Omental fat pad (tissue), 4 donors: Measurements from ENCODE around the gene TRIP4. TPM values are rescaled to one million over a fixed set of nuclear protein-coding genes. Genes with fewer than 3 reads are reported as not detected.

Experiments used
- ATAC-seq: fragments of 150-250 bp; one replicate; pipeline ENCODE4 v1.9.1; 2016; ENCODE audit warnings: mild to moderate bottlenecking, moderate library complexity; ENCODE audit not compliant: low FRiP score
- DNase-seq: peaks from one replicate; pipeline ENCODE4 v3.0.0-alpha.2; 2019; ENCODE audit warnings: low spot score
- total RNA-seq, 4 donors: library from RNA; depleted of rRNA; stranded (reverse); fragments of >200 nt; gene quantifications; one replicate each; pipeline ENCODE4 v1.1.0, GENCODE V29; 2016
- TF ChIP-seq, protein P1 (sequence below), 3 donors: fragments of 450-650 bp; IDR thresholded peaks; one replicate each; pipeline ENCODE4 v1.5.1; 2016 to 2017; ENCODE audit warnings: antibody characterized with exemption in 3 of 3, mild to moderate bottlenecking in 3 of 3, moderate library complexity in 2 of 3

The TRIP4 gene
- total RNA-seq, 4 donors from 2014 or later = 9.0 to 20.0 (median 11.4) TPM

- ATAC-seq = no peak
- TF ChIP-seq, protein P1, sequence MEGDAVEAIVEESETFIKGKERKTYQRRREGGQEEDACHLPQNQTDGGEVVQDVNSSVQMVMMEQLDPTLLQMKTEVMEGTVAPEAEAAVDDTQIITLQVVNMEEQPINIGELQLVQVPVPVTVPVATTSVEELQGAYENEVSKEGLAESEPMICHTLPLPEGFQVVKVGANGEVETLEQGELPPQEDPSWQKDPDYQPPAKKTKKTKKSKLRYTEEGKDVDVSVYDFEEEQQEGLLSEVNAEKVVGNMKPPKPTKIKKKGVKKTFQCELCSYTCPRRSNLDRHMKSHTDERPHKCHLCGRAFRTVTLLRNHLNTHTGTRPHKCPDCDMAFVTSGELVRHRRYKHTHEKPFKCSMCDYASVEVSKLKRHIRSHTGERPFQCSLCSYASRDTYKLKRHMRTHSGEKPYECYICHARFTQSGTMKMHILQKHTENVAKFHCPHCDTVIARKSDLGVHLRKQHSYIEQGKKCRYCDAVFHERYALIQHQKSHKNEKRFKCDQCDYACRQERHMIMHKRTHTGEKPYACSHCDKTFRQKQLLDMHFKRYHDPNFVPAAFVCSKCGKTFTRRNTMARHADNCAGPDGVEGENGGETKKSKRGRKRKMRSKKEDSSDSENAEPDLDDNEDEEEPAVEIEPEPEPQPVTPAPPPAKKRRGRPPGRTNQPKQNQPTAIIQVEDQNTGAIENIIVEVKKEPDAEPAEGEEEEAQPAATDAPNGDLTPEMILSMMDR (IDR thresholded peaks at IDR 0.05) = no peak
- no peak for DNase-seq
These were observed 12.9 kb downstream of the TRIP4 start for GRCh38 chr15:64400583-64400982.

DNA sequence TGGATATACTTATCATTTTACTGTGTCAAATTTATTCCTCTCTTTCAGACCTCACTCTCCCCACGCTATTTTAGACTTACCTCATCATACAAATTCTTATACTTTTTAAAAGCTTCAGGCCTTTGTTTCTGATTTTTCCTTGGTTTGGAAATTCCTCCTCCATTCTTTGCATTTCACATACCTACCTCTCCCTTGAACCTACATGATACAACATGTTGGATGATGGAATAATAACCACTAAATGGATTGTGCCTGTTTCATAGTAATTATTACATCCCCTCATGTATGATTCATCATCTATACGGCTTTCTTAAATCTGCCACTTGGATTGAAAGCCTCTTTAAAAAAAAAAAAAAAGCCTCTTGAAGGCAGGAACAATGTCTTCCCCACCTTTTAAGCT, 24.6 kb downstream of the TRIP4 start:
- ATAC-seq = no peak
- DNase-seq = no peak
- TF ChIP-seq, protein P1 (IDR thresholded peaks at IDR 0.05) = no peak

- TF ChIP-seq, protein P1 (IDR thresholded peaks at IDR 0.05) = no peak
- DNase-seq = no peak
- no peak for ATAC-seq
These were observed 35.1 kb downstream of the TRIP4 start for GRCh38 chr15:64422697-64423096.

GRCh38 chr15:64423970-64424369, 36.3 kb downstream of the TRIP4 start:
- TF ChIP-seq, protein P1 (IDR thresholded peaks at IDR 0.05) = no peak
- no peak for DNase-seq

DNA sequence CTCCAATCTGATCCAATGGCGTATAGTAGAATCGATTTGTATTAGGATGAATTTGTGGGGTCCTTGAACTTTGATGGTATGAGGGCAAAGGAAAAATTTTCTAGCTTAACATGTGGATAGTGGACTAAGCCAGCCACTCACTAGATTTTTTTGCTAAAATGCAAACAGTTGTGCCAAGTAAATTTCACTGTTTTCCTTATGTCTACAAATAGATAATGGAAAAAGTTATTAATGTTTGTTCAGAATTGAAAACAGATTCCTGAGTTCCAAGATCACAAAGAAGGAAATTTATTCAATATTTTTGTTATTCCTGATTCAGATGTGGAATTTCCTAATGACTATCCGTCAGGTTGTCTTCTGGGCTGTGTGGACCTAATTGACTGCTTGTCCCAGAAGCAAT, 37.6 kb downstream of the TRIP4 start:
- ATAC-seq (no peak), DNase-seq (no peak)
- TF ChIP-seq, protein P1 (IDR thresholded peaks at IDR 0.05) = no peak

More at GRCh38 chr15:64423970-64424369, 36.3 kb downstream of the TRIP4 start:
- no peak for ATAC-seq

- no peak for ATAC-seq
- TF ChIP-seq, protein P1 (IDR thresholded peaks at IDR 0.05) = no peak
These were observed 39.3 kb downstream of the TRIP4 start for GRCh38 chr15:64426845-64427465.

DNA sequence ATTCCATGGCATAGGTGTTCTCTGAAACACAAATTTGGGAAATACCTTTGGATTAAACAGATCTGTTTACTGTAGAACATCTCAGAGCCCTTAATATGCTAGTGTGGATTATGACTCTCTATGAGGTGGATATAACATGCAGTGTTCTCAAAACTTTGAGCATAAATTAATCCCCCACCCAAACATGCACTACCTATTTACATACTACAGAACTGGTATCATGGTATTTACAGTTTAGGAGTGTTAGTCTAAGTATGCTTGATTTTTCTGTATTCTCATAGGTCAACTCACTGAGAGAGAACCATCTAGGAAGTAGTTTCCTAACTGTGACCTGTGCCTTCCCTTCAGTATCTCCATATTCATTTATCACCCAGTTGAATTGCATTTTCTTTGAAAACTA, 41.8 kb downstream of the TRIP4 start:
- DNase-seq = no peak
- ATAC-seq = no peak
- TF ChIP-seq, protein P1 (IDR thresholded peaks at IDR 0.05) = no peak

More at GRCh38 chr15:64426845-64427465, 39.3 kb downstream of the TRIP4 start:
- no peak for DNase-seq
